Neural progenitor cell (in vitro differentiated cells): Measurements from ENCODE around the gene KCNJ9. TPM values are rescaled to one million over a fixed set of nuclear protein-coding genes. Genes with fewer than 3 reads are reported as not detected.

Experiments
- DNase-seq: peaks from one replicate; pipeline ENCODE4 v3.0.0-alpha.2; 2016; ENCODE audit warnings: low spot score
- H2AFZ ChIP-seq: fragments of 200-600 bp; sonication (generic); replicated peaks from 2 replicates; pipeline ENCODE4 v1.6.1; 2016; ENCODE audit warnings: antibody characterized with exemption
- H3F3A ChIP-seq: fragments of 200-600 bp; sonication (generic); 2 replicates; pipeline ENCODE4 v1.6.1; 2016; ENCODE audit warnings: antibody characterized with exemption, low read depth
- H3K27ac ChIP-seq: fragments of 200-600 bp; sonication (generic); 2 replicates; pipeline ENCODE4 v1.5.1; 2016; ENCODE audit warnings: mild to moderate bottlenecking
- H3K27me3 ChIP-seq: fragments of 200-600 bp; sonication (generic); 2 replicates; pipeline ENCODE4 v1.6.1; 2016; ENCODE audit warnings: mild to moderate bottlenecking, moderate library complexity
- H3K36me3 ChIP-seq: fragments of 200-600 bp; sonication (generic); 2 replicates; pipeline ENCODE4 v1.5.1; 2016
- H3K4me1 ChIP-seq: fragments of 200-600 bp; sonication (generic); 2 replicates; pipeline ENCODE4 v1.6.1; 2016; ENCODE audit warnings: mixed run types
- H3K4me2 ChIP-seq: fragments of 200-600 bp; sonication (generic); 2 replicates; pipeline ENCODE4 v1.6.1; 2016
- H3K4me3 ChIP-seq: fragments of 200-600 bp; sonication (generic); 2 replicates; pipeline ENCODE4 v1.5.1; 2016
- H3K79me2 ChIP-seq: fragments of 200-600 bp; sonication (generic); 2 replicates; pipeline ENCODE4 v1.6.1; 2016; ENCODE audit warnings: low read depth
- H3K9ac ChIP-seq: fragments of 200-600 bp; sonication (generic); 2 replicates; pipeline ENCODE4 v1.6.1; 2016
- H3K9me3 ChIP-seq: fragments of 200-600 bp; sonication (generic); 2 replicates; pipeline ENCODE4 v1.5.1; 2016; ENCODE audit warnings: low read depth
- H4K20me1 ChIP-seq: fragments of 200-600 bp; sonication (generic); 2 replicates; pipeline ENCODE4 v1.6.1; 2016; ENCODE audit warnings: low read depth
- H3K27ac Mint-ChIP-seq: 3 replicates; pipeline ENCODE4 v1.8.0; 2021; ENCODE audit warnings: mixed read lengths
- H3K27me3 Mint-ChIP-seq: 2 replicates; pipeline ENCODE4 v1.8.0; 2022; ENCODE audit warnings: low read depth, mild to moderate bottlenecking, inconsistent platforms, moderate library complexity, mixed read lengths; ENCODE audit not compliant: insufficient read depth
- H3K36me3 Mint-ChIP-seq: 3 replicates; pipeline ENCODE4 v1.8.0; 2021; ENCODE audit warnings: mixed read lengths
- H3K4me1 Mint-ChIP-seq: 3 replicates; pipeline ENCODE4 v1.8.0; 2021; ENCODE audit warnings: mixed read lengths
- H3K4me3 Mint-ChIP-seq: 3 replicates; pipeline ENCODE4 v1.8.0; 2021; ENCODE audit warnings: mild to moderate bottlenecking, moderate library complexity, mixed read lengths
- H3K9me3 Mint-ChIP-seq: 3 replicates; pipeline ENCODE4 v1.8.0; 2020; ENCODE audit warnings: mixed read lengths
- CTCF ChIP-seq: fragments of 200-600 bp; sonication (generic); IDR thresholded peaks from 2 replicates; pipeline ENCODE4 v1.5.1; 2017; ENCODE audit warnings: antibody characterized with exemption, mild to moderate bottlenecking
- EZH2 ChIP-seq: fragments of 200-600 bp; sonication (generic); IDR thresholded peaks from 2 replicates; pipeline ENCODE4 v1.6.1; 2017; ENCODE audit warnings: antibody characterized with exemption, mild to moderate bottlenecking, moderate library complexity
- EZH2phosphoT487 ChIP-seq: fragments of 200-600 bp; sonication (generic); IDR thresholded peaks from 2 replicates; pipeline ENCODE4 v1.6.1; 2017; ENCODE audit warnings: antibody characterized with exemption
- total RNA-seq: library from RNA; depleted of rRNA; stranded (reverse); fragments of >200 nt; gene quantifications from 2 replicates; pipeline ENCODE4 v1.2.3, GENCODE V29; 2015; ENCODE audit warnings: low replicate concordance

Gene KCNJ9
- total RNA-seq, 1 donor from 2014 or later, result 0.09 TPM

GRCh38 chr1:160084771-160085321 is 3.5 kb downstream of the KCNJ9 start:
- Mint-ChIP-seq H3K27ac (no peak overlapping the region), H3K27me3 (peaks cover 40% of the 10 kb centered on the region), H3K4me3 (no peak overlapping the region), H3K36me3 (no peaks in the 10 kb centered on the region), H3K9me3 (peaks cover 2% of the 10 kb centered on the region), H3K4me1 (peaks cover 19% of the 10 kb centered on the region)
- Histone ChIP-seq H3K4me2 (no peak overlapping the region), H3K27me3 (peaks cover 73% of the 10 kb centered on the region), H4K20me1 (no peaks in the 10 kb centered on the region), H3K9ac (no peak overlapping the region), H3K9me3 (no peaks in the 10 kb centered on the region), H3K27ac (no peak overlapping the region), H2AFZ (no peak overlapping the region), H3K36me3 (no peaks in the 10 kb centered on the region), H3K4me3 (no peak overlapping the region), H3F3A (no peaks in the 10 kb centered on the region), H3K4me1 (no peaks in the 10 kb centered on the region), H3K79me2 (no peaks in the 10 kb centered on the region)
- no peak for DNase-seq
- TF ChIP-seq EZH2phosphoT487, result no peak
- no peak for TF ChIP-seq EZH2
- TF ChIP-seq CTCF, result no peak

GRCh38 chr1:160085686-160086455 is 4.5 kb downstream of the KCNJ9 start:
- no peak overlapping the region for H3K4me2 ChIP-seq

GRCh38 chr1:160086456-160086892 is 5.1 kb downstream of the KCNJ9 start:
- H3K27me3 Mint-ChIP-seq, result peaks cover 32% of the 10 kb centered on the region
- H3K4me1 ChIP-seq, result no peaks in the 10 kb centered on the region
- no peak overlapping the region for H3K9ac ChIP-seq
- H2AFZ ChIP-seq, result no peak overlapping the region
- peaks cover 14% of the 10 kb centered on the region for H3K4me1 Mint-ChIP-seq
- no peaks in the 10 kb centered on the region for H3K9me3 ChIP-seq
- peaks cover 2% of the 10 kb centered on the region for H3K9me3 Mint-ChIP-seq
- H3K27ac ChIP-seq, result no peak overlapping the region
- H3F3A ChIP-seq, result no peaks in the 10 kb centered on the region
- H3K27ac Mint-ChIP-seq, result no peak overlapping the region
- H3K4me3 Mint-ChIP-seq, result peak overlapping the region; percentile 59
- H3K36me3 ChIP-seq, result no peaks in the 10 kb centered on the region
- H3K4me3 ChIP-seq, result no peak overlapping the region
- peaks cover 56% of the 10 kb centered on the region for H3K27me3 ChIP-seq
- DNase-seq, result no peak
- no peak for TF ChIP-seq EZH2
- TF ChIP-seq CTCF, result no peak
- TF ChIP-seq EZH2phosphoT487, result no peak
- no peak overlapping the region for H3K4me2 ChIP-seq
- H3K36me3 Mint-ChIP-seq, result no peaks in the 10 kb centered on the region
- H4K20me1 ChIP-seq, result no peaks in the 10 kb centered on the region
- H3K79me2 ChIP-seq, result no peaks in the 10 kb centered on the region

More at GRCh38 chr1:160085686-160086455, 4.5 kb downstream of the KCNJ9 start:
- Histone ChIP-seq H2AFZ (no peak overlapping the region), H3K4me3 (no peak overlapping the region), H3F3A (no peaks in the 10 kb centered on the region), H3K9ac (no peak overlapping the region), H3K36me3 (no peaks in the 10 kb centered on the region), H4K20me1 (no peaks in the 10 kb centered on the region), H3K27me3 (peaks cover 63% of the 10 kb centered on the region), H3K4me1 (no peaks in the 10 kb centered on the region), H3K9me3 (no peaks in the 10 kb centered on the region), H3K79me2 (no peaks in the 10 kb centered on the region), H3K27ac (no peak overlapping the region)
- H3K27ac Mint-ChIP-seq, result no peak overlapping the region
- H3K4me1 Mint-ChIP-seq, result peaks cover 19% of the 10 kb centered on the region
- DNase-seq, result peak; percentile 92
- peaks cover 2% of the 10 kb centered on the region for H3K9me3 Mint-ChIP-seq
- no peak for TF ChIP-seq EZH2phosphoT487
- TF ChIP-seq EZH2, result peak; percentile 43
- peak; percentile 92 for TF ChIP-seq CTCF
- H3K4me3 Mint-ChIP-seq, result peak overlapping the region; percentile 59
- H3K36me3 Mint-ChIP-seq, result no peaks in the 10 kb centered on the region
- peaks cover 38% of the 10 kb centered on the region for H3K27me3 Mint-ChIP-seq
